Subcutaneous abdominal adipose tissue (tissue), 5 donors: ENCODE results near the gene MAPK8IP1.

Experiments
- H3K27ac ChIP-seq: one replicate; pipeline ENCODE4 v1.7.0; 2013; ENCODE audit warnings: low read depth, mild to moderate bottlenecking, inconsistent platforms, low read length, moderate library complexity
- H3K27me3 ChIP-seq, 5 donors: one replicate each; pipeline ENCODE4 v1.7.0; 2013; ENCODE audit warnings: low read length in 5 of 5, inconsistent platforms in 1 of 5; ENCODE audit not compliant: control insufficient read depth in 5 of 5, insufficient read depth in 4 of 5
- H3K36me3 ChIP-seq, 5 donors: one replicate each; pipeline ENCODE4 v1.7.0; 2013; ENCODE audit warnings: low read length in 5 of 5; ENCODE audit not compliant: control insufficient read depth in 5 of 5, insufficient read depth in 5 of 5
- H3K4me1 ChIP-seq, 5 donors: one replicate each; pipeline ENCODE4 v1.7.0; 2013; ENCODE audit warnings: low read length in 5 of 5, mild to moderate bottlenecking in 3 of 5, moderate library complexity in 1 of 5; ENCODE audit not compliant: control insufficient read depth in 5 of 5, insufficient read depth in 5 of 5
- H3K4me3 ChIP-seq, 5 donors: one replicate each; pipeline ENCODE4 v1.7.0; 2013; ENCODE audit warnings: low read length in 5 of 5, low read depth in 1 of 5
- H3K9ac ChIP-seq, 5 donors: one replicate each; pipeline ENCODE4 v1.7.0; 2013; ENCODE audit warnings: low read length in 5 of 5, mild to moderate bottlenecking in 4 of 5, moderate library complexity in 3 of 5
- H3K9me3 ChIP-seq, 5 donors: one replicate each; pipeline ENCODE4 v1.7.0; 2013; ENCODE audit warnings: low read length in 5 of 5; ENCODE audit not compliant: control insufficient read depth in 5 of 5
- donor health status: healthy.
- donor health status: healthy.
- donor health status: healthy.
- donor health status: healthy.
- donor health status: healthy.

The MAPK8IP1 gene

DNA sequence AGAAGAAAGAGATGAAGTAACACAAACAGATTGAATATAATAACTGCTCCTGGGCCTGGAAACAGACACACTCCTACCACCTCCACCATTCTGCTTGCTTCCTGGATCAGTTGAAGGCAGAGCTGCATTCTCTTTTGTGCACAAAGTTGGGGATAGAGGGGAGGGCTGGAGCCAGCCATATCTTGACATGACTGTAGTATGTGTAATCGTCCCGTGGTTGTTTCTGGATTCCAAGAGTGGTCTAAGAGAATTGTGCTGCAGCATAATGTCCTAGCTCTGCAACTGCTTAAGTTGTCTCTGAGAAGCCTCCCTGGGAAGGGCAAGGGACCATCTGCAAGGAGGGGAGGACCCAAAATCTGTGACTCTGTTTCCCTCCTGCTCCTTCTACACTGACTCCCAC, 35.0 kb upstream of the MAPK8IP1 start:
- peaks cover 0 to 12% (median 2%) of the 10 kb centered on the region in 5 donors for H3K36me3 ChIP-seq
- peak overlapping the region; percentile 2 to 99 (median 21) for H3K4me3 ChIP-seq
- peaks cover 14 to 94% (median 87%) of the 10 kb centered on the region in 5 donors for H3K4me1 ChIP-seq
- peak overlapping the region; percentile 100 for H3K27ac ChIP-seq
- H3K9me3 ChIP-seq, result no peaks in the 10 kb centered on the region
- peak overlapping the region in 3 of 5 donors; percentile 29 to 85 (median 38) for H3K9ac ChIP-seq
- H3K27me3 ChIP-seq, result no peaks in the 10 kb centered on the region

DNA sequence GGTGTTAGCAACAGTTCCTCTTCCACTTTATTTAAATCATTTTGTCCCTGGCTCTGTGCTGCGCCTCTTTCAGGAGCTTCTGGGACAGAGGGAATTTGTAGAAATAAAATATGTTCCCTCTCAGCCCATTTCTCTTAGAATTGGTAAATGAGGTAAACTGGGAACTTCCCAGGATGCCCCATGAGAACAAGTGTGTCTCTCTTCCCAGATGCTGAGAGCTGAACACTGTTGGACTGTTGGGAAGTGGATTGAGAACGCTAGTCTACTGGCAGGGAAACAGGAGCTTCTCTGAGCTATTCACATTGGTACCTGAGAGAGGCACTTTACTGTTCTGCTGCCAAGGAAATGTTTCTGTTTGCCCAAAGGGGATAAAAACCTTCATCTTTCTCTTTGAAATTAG, 34.2 kb upstream of the MAPK8IP1 start:
- H3K27ac ChIP-seq, result peak overlapping the region; percentile 100
- H3K9me3 ChIP-seq, result no peaks in the 10 kb centered on the region
- H3K9ac ChIP-seq, result peak overlapping the region in 3 of 5 donors; percentile 69 to 85 (median 69)
- H3K4me3 ChIP-seq, result peak overlapping the region in 3 of 5 donors; percentile 30 to 99 (median 39)
- peaks cover 0 to 13% (median 7%) of the 10 kb centered on the region in 5 donors for H3K36me3 ChIP-seq
- H3K27me3 ChIP-seq, result no peaks in the 10 kb centered on the region
- H3K4me1 ChIP-seq, result peaks cover 22 to 95% (median 89%) of the 10 kb centered on the region in 5 donors

DNA sequence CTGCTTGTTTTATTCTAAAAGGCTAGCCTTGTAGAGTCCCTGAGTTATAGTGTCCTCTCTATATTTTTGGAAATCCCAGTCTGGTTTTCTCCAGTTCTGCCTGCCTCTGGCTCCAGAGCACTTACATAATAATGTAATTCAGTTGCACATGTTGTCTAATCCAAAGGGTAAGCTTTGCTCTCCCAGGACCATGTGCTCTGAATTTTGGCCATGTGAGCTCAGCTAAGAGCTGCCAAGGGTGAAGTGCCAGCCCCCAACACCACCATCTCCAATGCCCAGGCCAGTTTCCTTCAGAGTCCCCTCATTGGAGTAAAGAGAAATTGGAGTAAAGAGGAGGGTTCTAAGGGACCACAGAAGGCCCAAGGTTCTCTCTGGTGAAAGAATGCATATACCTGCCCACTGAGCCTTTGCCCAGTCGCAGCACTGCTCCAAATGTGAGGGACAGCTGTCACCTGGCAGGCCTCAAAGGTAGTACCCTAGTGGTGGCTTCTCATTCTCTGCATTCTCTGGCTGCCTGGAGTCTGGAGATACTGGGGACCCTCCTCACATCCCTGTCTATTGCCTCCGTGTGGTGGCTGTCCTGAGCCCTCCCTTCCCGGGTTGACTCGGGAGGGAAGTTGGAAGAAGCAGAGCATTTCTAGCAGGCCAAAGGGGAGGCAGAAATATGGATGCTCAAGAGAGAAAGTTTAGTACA, 33.3 kb upstream of the MAPK8IP1 start:
- no peaks in the 10 kb centered on the region for H3K27me3 ChIP-seq
- peak overlapping the region in 4 of 5 donors; percentile 12 to 62 (median 26) for H3K4me3 ChIP-seq
- H3K9me3 ChIP-seq, result no peaks in the 10 kb centered on the region
- peaks cover 28 to 95% (median 89%) of the 10 kb centered on the region in 5 donors for H3K4me1 ChIP-seq
- H3K9ac ChIP-seq, result peak overlapping the region; percentile 53 to 85 (median 69)
- H3K27ac ChIP-seq, result peak overlapping the region; percentile 100
- H3K36me3 ChIP-seq, result peaks cover 3 to 18% (median 12%) of the 10 kb centered on the region in 5 donors

DNA sequence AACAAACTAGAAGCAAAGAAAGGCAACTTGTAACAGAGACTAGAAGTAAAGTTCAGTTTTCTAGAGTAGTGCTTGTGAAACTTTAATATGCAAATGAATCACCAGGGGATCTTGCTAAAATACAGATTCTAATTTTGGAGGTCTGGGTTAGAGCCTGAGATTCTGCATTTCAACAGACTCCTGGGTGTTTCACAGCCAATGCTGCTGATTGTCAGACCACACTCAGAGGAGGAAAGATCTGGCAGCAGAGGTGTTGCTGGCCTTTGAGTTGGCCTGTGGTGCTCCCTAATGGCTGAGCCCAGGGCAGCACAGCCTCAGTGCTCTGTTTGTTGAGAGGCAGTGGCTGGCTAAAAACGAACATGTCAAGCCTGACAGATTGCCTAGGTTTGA, 32.7 kb upstream of the MAPK8IP1 start:
- H3K36me3 ChIP-seq, result peaks cover 5 to 22% (median 14%) of the 10 kb centered on the region in 5 donors
- H3K4me3 ChIP-seq, result peak overlapping the region in 2 of 5 donors; percentile 33 to 62
- peaks cover 32 to 99% (median 94%) of the 10 kb centered on the region in 5 donors for H3K4me1 ChIP-seq
- H3K27ac ChIP-seq, result peak overlapping the region; percentile 100
- no peaks in the 10 kb centered on the region for H3K9me3 ChIP-seq
- H3K9ac ChIP-seq, result peak overlapping the region in 4 of 5 donors; percentile 53 to 85 (median 62)
- no peaks in the 10 kb centered on the region for H3K27me3 ChIP-seq

DNA sequence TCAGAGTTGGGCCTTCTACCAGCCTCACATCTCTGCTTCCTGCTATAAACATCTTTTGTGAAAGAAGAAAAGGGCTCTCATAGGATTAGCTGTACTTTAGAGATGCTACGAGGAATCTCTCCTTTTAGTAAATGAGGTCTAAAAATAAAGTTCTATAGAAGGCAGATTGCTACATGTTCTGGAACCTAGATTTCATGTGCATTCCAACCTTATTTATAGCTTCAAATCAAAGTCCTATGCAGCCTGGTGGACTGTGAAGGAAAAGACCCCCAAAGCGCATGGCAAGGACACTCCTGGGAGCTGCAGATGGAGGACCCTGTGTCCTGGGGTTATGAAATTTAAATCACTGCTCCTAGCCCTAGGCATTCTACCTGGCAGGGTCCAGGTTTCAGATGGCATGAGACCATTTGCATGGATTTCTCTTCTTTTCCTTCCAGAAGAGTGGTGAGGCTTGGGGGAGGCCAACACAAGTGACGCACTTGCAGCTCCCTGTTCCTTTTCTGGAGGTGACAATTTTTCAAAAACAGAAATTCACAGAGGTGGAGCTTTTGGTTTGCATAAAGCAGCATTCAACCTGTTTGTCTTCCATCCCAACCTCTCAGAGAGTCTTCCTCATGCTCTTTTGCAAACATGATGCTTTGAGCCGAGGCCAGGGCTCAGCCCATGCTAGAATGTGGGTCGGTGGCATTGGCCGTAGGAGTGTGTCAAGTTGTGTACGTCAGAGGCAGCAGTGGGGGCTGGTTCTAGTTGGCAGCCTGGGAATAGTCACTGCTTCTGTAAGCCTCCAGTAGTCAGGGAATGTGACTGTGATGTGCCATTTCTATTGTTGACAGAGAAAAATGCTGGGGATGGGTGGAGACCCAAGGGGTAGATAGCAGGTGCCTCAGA, 31.9 kb upstream of the MAPK8IP1 start:
- peak overlapping the region in 3 of 5 donors; percentile 13 to 85 (median 69) for H3K9ac ChIP-seq
- peak overlapping the region; percentile 100 for H3K27ac ChIP-seq
- no peaks in the 10 kb centered on the region for H3K27me3 ChIP-seq
- H3K36me3 ChIP-seq, result peaks cover 5 to 25% (median 16%) of the 10 kb centered on the region in 5 donors
- no peaks in the 10 kb centered on the region for H3K9me3 ChIP-seq
- no peak overlapping the region for H3K4me3 ChIP-seq
- peaks cover 41 to 99% (median 98%) of the 10 kb centered on the region in 5 donors for H3K4me1 ChIP-seq

DNA sequence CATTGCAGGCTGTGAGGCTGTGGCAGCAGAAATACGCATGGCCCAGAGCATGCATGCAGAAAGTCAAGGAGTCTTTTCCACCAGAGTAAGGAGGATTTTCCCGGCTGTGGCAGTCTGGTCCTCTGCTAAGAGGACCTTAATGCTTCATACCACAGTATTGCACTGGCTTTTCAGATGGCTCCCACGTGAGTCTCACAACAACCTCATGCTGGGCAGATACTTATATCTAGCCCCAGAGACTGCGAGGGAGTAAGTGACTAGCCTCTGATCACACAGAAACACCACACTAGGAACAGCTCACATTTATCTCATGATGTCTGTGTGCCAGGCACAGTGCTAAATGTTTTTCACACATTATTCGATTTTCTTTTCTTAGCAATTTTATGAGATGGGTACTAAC, 30.1 kb upstream of the MAPK8IP1 start:
- Histone ChIP-seq H3K4me1 (peaks cover 54 to 99% (median 98%) of the 10 kb centered on the region in 5 donors), H3K9me3 (no peaks in the 10 kb centered on the region), H3K27me3 (no peaks in the 10 kb centered on the region), H3K9ac (peak overlapping the region in 4 of 5 donors; percentile 42 to 59 (median 56)), H3K27ac (peak overlapping the region; percentile 100), H3K36me3 (peaks cover 5 to 32% (median 20%) of the 10 kb centered on the region in 5 donors), H3K4me3 (peak overlapping the region in 1 of 5 donors; percentile 26)

DNA sequence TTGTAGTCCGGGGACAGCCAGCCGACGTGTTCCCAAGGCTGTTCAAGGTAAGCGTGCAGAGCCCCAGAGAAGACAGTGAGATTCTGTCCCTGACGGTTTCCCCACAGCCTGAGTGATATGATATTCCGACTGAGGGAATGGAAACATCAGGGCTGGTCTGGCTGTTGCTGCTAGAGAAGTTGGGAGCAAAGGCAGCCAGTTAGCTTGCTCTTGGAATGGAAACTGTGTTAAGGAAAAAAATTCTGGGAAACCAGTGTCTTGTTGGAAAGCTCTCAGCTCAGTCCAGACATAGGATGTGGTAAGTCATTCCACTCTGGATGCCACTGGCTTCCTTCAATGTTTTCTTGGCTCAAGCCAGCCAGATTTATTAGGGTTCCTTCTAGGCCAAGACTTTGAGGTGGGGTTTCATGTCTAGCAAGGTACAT, 29.4 kb upstream of the MAPK8IP1 start:
- H3K27me3 ChIP-seq, result no peaks in the 10 kb centered on the region
- H3K4me1 ChIP-seq, result peaks cover 54 to 99% (median 97%) of the 10 kb centered on the region in 5 donors
- peak overlapping the region in 4 of 5 donors; percentile 42 to 59 (median 52) for H3K9ac ChIP-seq
- no peaks in the 10 kb centered on the region for H3K9me3 ChIP-seq
- peak overlapping the region; percentile 100 for H3K27ac ChIP-seq
- peaks cover 5 to 40% (median 27%) of the 10 kb centered on the region in 5 donors for H3K36me3 ChIP-seq
- H3K4me3 ChIP-seq, result peak overlapping the region in 2 of 5 donors; percentile 11 to 26

DNA sequence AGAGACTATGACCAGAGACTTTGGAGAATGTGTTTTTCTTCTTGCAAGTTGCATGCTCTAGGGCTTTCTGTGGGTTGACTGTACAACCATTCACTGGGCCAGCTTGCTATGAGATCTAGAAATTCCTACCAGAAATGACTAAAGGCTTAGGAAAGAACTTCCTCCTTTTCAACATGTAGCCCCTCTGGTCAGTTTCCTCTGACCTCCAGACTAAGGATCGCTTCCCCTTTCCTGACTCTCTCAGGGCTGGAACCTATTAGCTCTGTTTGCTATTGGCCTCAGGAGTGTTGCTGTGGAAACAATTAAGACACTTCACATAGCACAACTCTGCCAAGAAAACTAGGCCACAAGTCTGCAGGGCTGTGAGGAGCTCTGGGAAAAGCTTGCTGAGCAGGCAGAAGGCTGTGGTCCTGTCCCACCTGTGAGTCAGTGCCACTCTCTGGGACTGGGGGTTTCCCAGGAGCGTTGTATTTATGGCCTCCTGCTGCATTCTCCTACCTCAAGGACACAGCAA, 27.4 kb upstream of the MAPK8IP1 start:
- Histone ChIP-seq H3K9ac (peak overlapping the region in 4 of 5 donors; percentile 66 to 95 (median 74)), H3K4me3 (peak overlapping the region in 4 of 5 donors; percentile 8 to 52 (median 34)), H3K27ac (peak overlapping the region; percentile 100), H3K27me3 (no peaks in the 10 kb centered on the region), H3K4me1 (peaks cover 46 to 81% (median 78%) of the 10 kb centered on the region in 5 donors), H3K36me3 (peaks cover 14 to 58% (median 46%) of the 10 kb centered on the region in 5 donors), H3K9me3 (no peaks in the 10 kb centered on the region)

DNA sequence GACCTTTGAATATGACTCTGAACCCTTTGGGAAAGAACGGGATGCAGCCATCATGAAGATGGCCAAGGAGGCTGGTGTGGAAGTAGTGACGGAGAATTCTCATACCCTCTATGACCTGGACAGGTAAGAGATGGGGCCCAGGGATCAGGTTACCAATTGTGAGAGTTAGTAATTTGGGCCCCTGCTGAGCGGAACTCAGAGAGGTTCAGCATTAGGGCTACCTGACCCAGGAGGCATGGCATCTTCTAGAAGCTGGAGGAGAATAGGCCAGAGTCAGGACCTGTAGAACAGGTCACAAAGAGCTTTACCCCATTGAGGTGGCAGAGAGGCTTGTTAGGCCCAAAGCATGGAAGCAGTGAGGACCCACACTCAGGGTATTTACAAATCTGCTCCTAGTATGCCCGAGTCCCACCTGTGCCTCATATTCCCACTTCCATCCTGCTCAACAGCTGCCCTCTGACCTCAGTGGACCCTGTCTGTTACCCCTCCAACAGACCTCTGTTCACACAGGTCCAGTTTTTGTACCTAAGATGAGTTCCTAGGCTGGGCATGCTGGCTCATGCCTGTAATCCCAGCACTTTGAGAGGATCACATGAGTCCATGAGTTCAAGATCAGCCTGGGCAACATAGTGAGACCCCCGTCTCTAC, 26.6 kb upstream of the MAPK8IP1 start:
- Histone ChIP-seq H3K9ac (peak overlapping the region; percentile 57 to 95 (median 66)), H3K9me3 (no peaks in the 10 kb centered on the region), H3K4me1 (peaks cover 46 to 77% (median 69%) of the 10 kb centered on the region in 5 donors), H3K27ac (peak overlapping the region; percentile 100), H3K27me3 (no peaks in the 10 kb centered on the region), H3K36me3 (peaks cover 22 to 67% (median 54%) of the 10 kb centered on the region in 5 donors), H3K4me3 (peak overlapping the region in 4 of 5 donors; percentile 2 to 52 (median 34))
